Gastrocnemius medialis (tissue), 4 donors: ENCODE data around the gene TNS4. TPM values are rescaled to one million over a fixed set of nuclear protein-coding genes. Genes with fewer than 3 reads are reported as not detected.

Experiments
- ATAC-seq, 2 donors: fragments of 150-250 bp; one replicate each; pipeline ENCODE4 v1.9.1; 2016
- DNase-seq, 2 donors: peaks; one replicate each; pipeline ENCODE4 v3.0.0-alpha.2; 2019
- H3K27ac ChIP-seq, 4 donors: fragments of 200-600 bp; sonication (generic); 1 replicate in 1 of 4; 2 replicates in 3 of 4; pipeline ENCODE4 v1.5.1; 2016 to 2018; ENCODE audit warnings: mild to moderate bottlenecking in 2 of 4, moderate library complexity in 1 of 4
- H3K27me3 ChIP-seq, 3 donors: fragments of 200-600 bp; sonication (generic) in 2 of 3; 1 replicate in 1 of 3; 2 replicates in 2 of 3; pipeline versions ENCODE4 v1.5.1 to v1.6.0; 2016 to 2019; ENCODE audit warnings: mild to moderate bottlenecking in 1 of 3, moderate library complexity in 1 of 3
- H3K36me3 ChIP-seq, 2 donors: fragments of 200-600 bp; sonication (generic) in 1 of 2; one replicate each; pipeline ENCODE4 v1.5.1; 2017 to 2018
- H3K4me1 ChIP-seq, 2 donors: fragments of 200-600 bp; sonication (generic) in 1 of 2; one replicate each; pipeline ENCODE4 v1.5.1; 2016 to 2017; ENCODE audit warnings: mild to moderate bottlenecking in 2 of 2
- H3K4me3 ChIP-seq, 4 donors: fragments of 200-600 bp; sonication (generic) in 3 of 4; 1 replicate in 1 of 4; 2 replicates in 3 of 4; pipeline ENCODE4 v1.5.1; 2016 to 2019; ENCODE audit warnings: mild to moderate bottlenecking in 2 of 4
- H3K9me3 ChIP-seq, 3 donors: fragments of 200-600 bp; sonication (generic) in 2 of 3; 1 replicate in 1 of 3; 2 replicates in 2 of 3; pipeline ENCODE4 v1.5.1; 2016 to 2019
- POLR2A ChIP-seq, 2 donors: fragments of 450-650 bp; IDR thresholded peaks; one replicate each; pipeline ENCODE4 v1.6.1; 2017; ENCODE audit warnings: antibody characterized with exemption in 2 of 2, mild to moderate bottlenecking in 2 of 2, moderate library complexity in 2 of 2
- in situ Hi-C, 4 donors: fragments of 200-750 bp; cut with MboI; loops; one replicate each; pipeline versions ENCODE4 v1.15.0 to v1.8.0; 2017; ENCODE audit warnings: low sequenced_read_pairs in 4 of 4
- intact Hi-C: fragments of 100-400 bp; cut with DNase I; formaldehyde crosslinking; loops from one replicate; pipeline ENCODE4 v1.15.1; 2023; ENCODE audit warnings: low total_unique reads
- total RNA-seq, 4 donors: library from RNA; depleted of rRNA; stranded (reverse); fragments of >200 nt; gene quantifications; one replicate each; pipeline versions ENCODE4 v1.1.0 to v1.2.3, GENCODE V29; 2016
- TF ChIP-seq, protein P1 (sequence below), 5 experiments: fragments of 450-650 bp in 3 of 5; fragments of 200-600 bp in 2 of 5; sonication (generic) in 2 of 5; IDR thresholded peaks in 4 of 5; conservative IDR thresholded peaks in 1 of 5; 1 replicate in 4 of 5; 2 replicates in 1 of 5; pipeline ENCODE4 v1.5.1; 2016 to 2019; ENCODE audit warnings: antibody characterized with exemption in 5 of 5, mild to moderate bottlenecking in 3 of 5, moderate library complexity in 3 of 5

TNS4 gene
- total RNA-seq, 4 donors from 2014 or later = 0.18 TPM; not detected in 3

DNA sequence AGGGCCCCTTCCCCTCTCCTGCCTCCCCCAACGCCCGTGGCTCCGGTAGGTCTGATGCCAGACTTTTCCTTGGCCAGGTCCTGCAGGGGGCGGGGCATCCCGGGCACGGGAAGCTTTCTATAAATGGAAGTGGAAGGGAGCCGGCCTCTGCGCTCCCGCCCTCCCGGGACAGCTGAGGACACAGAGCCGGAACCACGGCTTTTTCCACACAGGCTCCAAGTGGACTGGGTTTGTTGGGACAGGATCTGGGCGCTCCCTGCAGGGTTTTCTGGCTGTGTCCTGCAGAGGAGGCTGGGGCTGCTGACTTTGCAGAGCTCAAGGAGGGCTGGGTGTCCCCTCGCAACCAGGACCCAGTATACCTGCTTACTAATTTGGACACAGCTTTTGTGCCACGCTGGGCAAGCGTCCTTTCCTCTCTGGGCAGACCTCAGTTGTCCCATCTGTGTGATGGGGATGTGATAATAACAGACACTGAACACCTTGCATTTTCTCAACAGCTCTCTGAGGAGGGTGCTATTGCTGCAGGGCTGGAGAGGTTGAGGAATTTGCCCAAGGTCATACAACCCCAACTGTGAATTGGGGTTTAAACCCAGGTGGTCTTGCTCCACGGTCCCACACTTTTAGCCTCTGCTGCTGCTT is 1.8 kb downstream of the TNS4 start:
- DNase-seq (peak; percentile 81 to 93), ATAC-seq (peak; percentile 94 to 95)
- Histone ChIP-seq H3K4me1 (peaks cover 16 to 18% of the 10 kb centered on the region in 2 donors), H3K4me3 (peak overlapping the region; percentile 11 to 20 (median 18)), H3K36me3 (no peaks in the 10 kb centered on the region), H3K27ac (peak overlapping the region; percentile 55 to 76 (median 63)), H3K27me3 (no peaks in the 10 kb centered on the region), H3K9me3 (no peaks in the 10 kb centered on the region)
- TF ChIP-seq POLR2A (IDR thresholded peaks at IDR 0.05) = no peak
- TF ChIP-seq, protein P1, sequence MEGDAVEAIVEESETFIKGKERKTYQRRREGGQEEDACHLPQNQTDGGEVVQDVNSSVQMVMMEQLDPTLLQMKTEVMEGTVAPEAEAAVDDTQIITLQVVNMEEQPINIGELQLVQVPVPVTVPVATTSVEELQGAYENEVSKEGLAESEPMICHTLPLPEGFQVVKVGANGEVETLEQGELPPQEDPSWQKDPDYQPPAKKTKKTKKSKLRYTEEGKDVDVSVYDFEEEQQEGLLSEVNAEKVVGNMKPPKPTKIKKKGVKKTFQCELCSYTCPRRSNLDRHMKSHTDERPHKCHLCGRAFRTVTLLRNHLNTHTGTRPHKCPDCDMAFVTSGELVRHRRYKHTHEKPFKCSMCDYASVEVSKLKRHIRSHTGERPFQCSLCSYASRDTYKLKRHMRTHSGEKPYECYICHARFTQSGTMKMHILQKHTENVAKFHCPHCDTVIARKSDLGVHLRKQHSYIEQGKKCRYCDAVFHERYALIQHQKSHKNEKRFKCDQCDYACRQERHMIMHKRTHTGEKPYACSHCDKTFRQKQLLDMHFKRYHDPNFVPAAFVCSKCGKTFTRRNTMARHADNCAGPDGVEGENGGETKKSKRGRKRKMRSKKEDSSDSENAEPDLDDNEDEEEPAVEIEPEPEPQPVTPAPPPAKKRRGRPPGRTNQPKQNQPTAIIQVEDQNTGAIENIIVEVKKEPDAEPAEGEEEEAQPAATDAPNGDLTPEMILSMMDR (IDR thresholded peaks at IDR 0.05 in 4 of 5, conservative IDR thresholded peaks at IDR 0.05 in 1 of 5) = peak in 2 of 5 experiments; percentile 10 to 19
- in situ Hi-C loops = no loop called here
- intact Hi-C loops = loop anchor here (1.0 to 5.0 kb wide), 2 partner anchors 11 to 33 kb away; no protein-coding TSS in a partner anchor

DNA sequence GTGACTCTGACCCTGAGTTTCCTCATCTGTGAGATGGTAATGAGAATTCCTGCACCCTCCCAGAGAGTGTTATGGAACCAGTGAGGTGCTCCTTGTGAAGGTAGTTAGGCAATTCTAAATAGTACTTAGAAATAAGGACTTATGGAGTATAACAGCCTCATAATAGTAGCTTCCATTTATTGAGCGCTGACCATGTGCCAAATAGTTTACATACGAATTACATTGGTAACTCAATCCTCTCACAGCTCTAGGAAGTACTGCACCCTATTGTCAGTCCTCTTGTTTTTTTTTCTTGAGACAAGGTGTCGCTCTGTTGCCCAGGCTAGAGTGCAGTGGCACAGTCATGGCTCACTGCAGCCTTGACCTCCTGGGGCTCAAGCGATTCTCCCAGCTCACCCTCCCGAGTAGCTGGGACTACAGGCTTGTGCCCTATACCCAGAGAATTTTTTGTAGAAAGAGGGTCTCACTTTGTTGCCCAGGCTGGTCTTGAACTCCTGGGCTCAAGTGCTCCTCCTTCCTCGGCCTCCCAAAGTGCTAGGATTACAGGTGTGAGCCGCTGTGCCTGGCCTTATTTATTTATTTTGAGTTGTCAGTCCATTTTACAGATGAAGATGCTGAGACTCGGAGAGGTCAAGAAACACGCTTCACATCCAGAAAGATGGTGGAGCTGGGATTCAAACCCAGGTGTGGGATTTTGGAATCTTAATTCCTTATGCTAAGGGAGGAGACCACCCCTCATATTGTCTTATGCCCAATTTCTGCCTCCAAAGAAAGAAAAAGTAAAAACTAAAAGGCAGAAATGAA is 2.9 kb downstream of the TNS4 start:
- Histone ChIP-seq H3K27ac (peak overlapping the region in 3 of 4 donors; percentile 55 to 76 (median 57)), H3K4me1 (peaks cover 16 to 18% of the 10 kb centered on the region in 2 donors), H3K36me3 (no peaks in the 10 kb centered on the region), H3K4me3 (no peak overlapping the region), H3K27me3 (no peaks in the 10 kb centered on the region), H3K9me3 (no peaks in the 10 kb centered on the region)
- intact Hi-C loops = loop anchor here (1.0 to 5.0 kb wide), 2 partner anchors 12 to 34 kb away; no protein-coding TSS in a partner anchor
- DNase-seq (no peak), ATAC-seq (no peak)
- in situ Hi-C loops = no loop called here
- TF ChIP-seq, protein P1 (IDR thresholded peaks at IDR 0.05 in 4 of 5, conservative IDR thresholded peaks at IDR 0.05 in 1 of 5) = no peak
- TF ChIP-seq POLR2A (IDR thresholded peaks at IDR 0.05) = no peak

DNA sequence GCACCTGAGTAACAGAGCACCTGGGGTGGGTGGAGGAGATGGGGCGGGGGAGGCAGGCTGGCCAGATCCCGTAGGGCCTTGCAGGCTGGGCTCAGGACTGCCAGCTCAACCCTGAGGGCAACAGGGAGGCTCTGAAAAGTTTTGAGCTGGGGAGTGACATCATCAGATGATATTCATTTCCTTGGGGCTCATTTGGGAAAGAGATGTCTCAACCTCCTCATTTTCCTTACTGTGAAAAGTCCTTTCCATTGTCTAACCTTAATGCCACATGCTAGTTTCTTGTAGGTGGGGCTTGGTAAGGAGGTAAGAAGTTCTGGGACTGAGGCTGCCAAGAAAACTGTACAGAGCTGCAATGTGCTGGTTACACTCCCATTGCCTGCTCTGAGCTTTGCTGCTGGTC is 3.7 kb downstream of the TNS4 start:
- Histone ChIP-seq H3K27ac (peak overlapping the region in 2 of 4 donors; percentile 55 to 76), H3K4me1 (peaks cover 16 to 18% of the 10 kb centered on the region in 2 donors), H3K9me3 (no peaks in the 10 kb centered on the region), H3K27me3 (no peaks in the 10 kb centered on the region), H3K4me3 (no peak overlapping the region), H3K36me3 (no peaks in the 10 kb centered on the region)
- in situ Hi-C loops = no loop called here
- ATAC-seq (no peak), DNase-seq (no peak)
- no peak for TF ChIP-seq POLR2A (IDR thresholded peaks at IDR 0.05)
- TF ChIP-seq, protein P1 (IDR thresholded peaks at IDR 0.05 in 4 of 5, conservative IDR thresholded peaks at IDR 0.05 in 1 of 5) = no peak
- intact Hi-C loops = loop anchor here (5.0 kb wide), 1 partner anchor 35 kb away; no protein-coding TSS in a partner anchor

DNA sequence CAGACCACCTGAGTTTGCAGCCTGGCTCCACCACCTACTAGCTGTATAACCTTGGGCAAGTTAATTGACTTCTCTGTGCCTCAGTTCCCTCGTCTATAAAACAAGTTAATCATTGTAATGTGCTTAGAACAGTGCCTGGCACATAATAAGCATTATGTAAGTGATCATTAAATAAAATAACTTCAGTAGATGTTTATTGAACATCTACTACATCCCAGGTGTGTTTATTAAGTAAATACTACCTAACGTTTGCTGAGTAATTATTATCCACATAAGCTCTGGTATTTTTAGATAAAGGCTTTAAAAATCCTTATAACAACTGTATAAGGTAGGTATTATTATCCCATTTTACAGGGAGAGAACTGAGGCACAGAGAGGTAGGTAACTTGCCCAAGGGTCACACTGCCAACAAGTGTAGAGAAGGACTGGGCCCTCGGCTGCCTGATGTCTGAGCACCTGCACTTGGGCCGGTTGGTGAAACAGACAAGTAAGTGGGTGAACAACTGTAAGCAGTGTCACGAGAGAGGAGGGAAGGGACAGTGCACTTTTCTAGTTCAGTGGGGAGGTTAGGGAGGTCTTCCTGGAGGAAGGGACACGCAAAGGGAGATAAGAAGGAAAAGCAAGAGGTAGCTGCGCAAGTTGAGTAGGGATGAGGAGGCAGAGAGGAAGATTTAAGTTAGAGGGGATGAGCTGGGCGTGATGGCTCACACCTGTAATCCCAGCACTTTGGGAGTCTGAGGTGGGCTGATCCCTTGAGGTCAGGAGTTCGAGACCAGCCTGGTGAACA is 4.6 kb downstream of the TNS4 start:
- Histone ChIP-seq H3K27ac (no peak overlapping the region), H3K27me3 (no peaks in the 10 kb centered on the region), H3K4me3 (no peak overlapping the region), H3K9me3 (no peaks in the 10 kb centered on the region), H3K36me3 (no peaks in the 10 kb centered on the region), H3K4me1 (peaks cover 16 to 18% of the 10 kb centered on the region in 2 donors)
- no peak for DNase-seq
- no peak for ATAC-seq
- in situ Hi-C loops = no loop called here
- intact Hi-C loops = loop anchor here (5.0 kb wide), 1 partner anchor 35 kb away; no protein-coding TSS in a partner anchor
- TF ChIP-seq, protein P1 (IDR thresholded peaks at IDR 0.05 in 4 of 5, conservative IDR thresholded peaks at IDR 0.05 in 1 of 5) = no peak
- TF ChIP-seq POLR2A (IDR thresholded peaks at IDR 0.05) = no peak
